PFSK-1 (cell line): ENCODE results near the gene PRSS57.

Experiments used
- POLR2AphosphoS5 ChIP-seq: IDR thresholded peaks from 2 replicates; pipeline ENCODE4 v1.6.1; 2012; ENCODE audit warnings: low read depth, mild to moderate bottlenecking, control low read depth, low read length, moderate library complexity
- SIN3A ChIP-seq: IDR thresholded peaks from 2 replicates; pipeline ENCODE4 v1.6.1; 2012; ENCODE audit warnings: mild to moderate bottlenecking, low read length, moderate library complexity, borderline replicate concordance; ENCODE audit not compliant: insufficient read depth
- TAF1 ChIP-seq: IDR thresholded peaks from 2 replicates; pipeline ENCODE4 v1.6.1; 2012; ENCODE audit warnings: low read length, control low read depth, borderline replicate concordance; ENCODE audit not compliant: insufficient read depth

- TF ChIP-seq POLR2AphosphoS5 (no peak), TAF1 (no peak), SIN3A (no peak)
These were observed 18.7 kb downstream of the PRSS57 start, which contains the start of gene FSTL3 for GRCh38 chr19:676339-677105.
